Tibial nerve (tissue), 4 donors: ENCODE results near the gene GRK2.

ENCODE experiments used
- CTCF ChIP-seq, 5 experiments: fragments of 200-600 bp in 3 of 5; fragments of 450-650 bp in 2 of 5; sonication (generic) in 3 of 5; IDR thresholded peaks; one replicate each; pipeline ENCODE4 v1.5.1; 2016 to 2019; ENCODE audit warnings: antibody characterized with exemption in 5 of 5, mild to moderate bottlenecking in 3 of 5, moderate library complexity in 2 of 5
- EP300 ChIP-seq, 2 donors: sonication (generic); formaldehyde crosslinking; IDR thresholded peaks; one replicate each; pipeline ENCODE4 v1.6.1; 2017; ENCODE audit warnings: antibody characterized with exemption in 2 of 2, mild to moderate bottlenecking in 1 of 2

- TF ChIP-seq CTCF (IDR thresholded peaks at IDR 0.05) (no peak), EP300 (IDR thresholded peaks at IDR 0.05) (no peak)
Measured at GRCh38 chr11:67315325-67315909, 49.1 kb downstream of the GRK2 start.
